ENCODE data around the gene C3orf18. TPM values are rescaled to one million over a fixed set of nuclear protein-coding genes. Genes with fewer than 3 reads are reported as not detected.

Gene C3orf18
- total and polyA plus RNA-seq, 2 experiments from 2014 or later, result 2.4 to 7.7 TPM

GRCh38 chr3:50577348-50577747 lies 9.8 kb upstream of the C3orf18 start:
- H3K27ac Mint-ChIP-seq, result no peak overlapping the region
- no peak for DNase-seq (ENCODE audit: low spot score)
- no peaks in the 10 kb centered on the region for H3K27me3 ChIP-seq (ENCODE audit: insufficient read depth)
- no peak overlapping the region for H3K27ac ChIP-seq (ENCODE audit: low read depth)
- H3F3A ChIP-seq (replicated peaks; ENCODE audit: low read depth), result no peaks in the 10 kb centered on the region
- H3K4me3 Mint-ChIP-seq, result no peak overlapping the region
- H3K9me2 ChIP-seq (ENCODE audit: insufficient read depth), result no peaks in the 10 kb centered on the region
- ATAC-seq, result no peak
- no peak overlapping the region for H3K4me3 ChIP-seq
- H3K4me1 Mint-ChIP-seq, result no peaks in the 10 kb centered on the region
- H3K27me3 Mint-ChIP-seq (ENCODE audit: insufficient read depth, low read depth, poor library complexity), result no peaks in the 10 kb centered on the region
- no peaks in the 10 kb centered on the region for H4K20me1 ChIP-seq (replicated peaks; ENCODE audit: insufficient read depth)
- TF ChIP-seq NANOG (IDR thresholded peaks at IDR 0.05; ENCODE audit: borderline replicate concordance) (no peak), JUNB (IDR thresholded peaks at IDR 0.05; ENCODE audit: unreplicated experiment) (no peak), EZH2 (IDR thresholded peaks at IDR 0.05; ENCODE audit: low read depth, unreplicated experiment) (no peak), EZH2phosphoT487 (IDR thresholded peaks at IDR 0.05; ENCODE audit: unreplicated experiment) (no peak), CREB1 (CRISPR knock-in tag; IDR thresholded peaks at IDR 0.05; ENCODE audit: low read depth) (no peak), ZNF331 (CRISPR knock-in tag; IDR thresholded peaks at IDR 0.05; ENCODE audit: low read depth) (no peak), STAT1 (IDR thresholded peaks at IDR 0.05; ENCODE audit: unreplicated experiment) (no peak), ZNF462 (CRISPR knock-in tag; IDR thresholded peaks at IDR 0.05) (no peak), ZNF114 (CRISPR knock-in tag; IDR thresholded peaks at IDR 0.05) (no peak), POLR2AphosphoS5 (IDR thresholded peaks at IDR 0.05; ENCODE audit: low read depth) (no peak), CTCF (conservative IDR thresholded peaks at IDR 0.05; ENCODE audit: low read depth in 2 of 2) (no peak)
- TF ChIP-seq, protein P1, sequence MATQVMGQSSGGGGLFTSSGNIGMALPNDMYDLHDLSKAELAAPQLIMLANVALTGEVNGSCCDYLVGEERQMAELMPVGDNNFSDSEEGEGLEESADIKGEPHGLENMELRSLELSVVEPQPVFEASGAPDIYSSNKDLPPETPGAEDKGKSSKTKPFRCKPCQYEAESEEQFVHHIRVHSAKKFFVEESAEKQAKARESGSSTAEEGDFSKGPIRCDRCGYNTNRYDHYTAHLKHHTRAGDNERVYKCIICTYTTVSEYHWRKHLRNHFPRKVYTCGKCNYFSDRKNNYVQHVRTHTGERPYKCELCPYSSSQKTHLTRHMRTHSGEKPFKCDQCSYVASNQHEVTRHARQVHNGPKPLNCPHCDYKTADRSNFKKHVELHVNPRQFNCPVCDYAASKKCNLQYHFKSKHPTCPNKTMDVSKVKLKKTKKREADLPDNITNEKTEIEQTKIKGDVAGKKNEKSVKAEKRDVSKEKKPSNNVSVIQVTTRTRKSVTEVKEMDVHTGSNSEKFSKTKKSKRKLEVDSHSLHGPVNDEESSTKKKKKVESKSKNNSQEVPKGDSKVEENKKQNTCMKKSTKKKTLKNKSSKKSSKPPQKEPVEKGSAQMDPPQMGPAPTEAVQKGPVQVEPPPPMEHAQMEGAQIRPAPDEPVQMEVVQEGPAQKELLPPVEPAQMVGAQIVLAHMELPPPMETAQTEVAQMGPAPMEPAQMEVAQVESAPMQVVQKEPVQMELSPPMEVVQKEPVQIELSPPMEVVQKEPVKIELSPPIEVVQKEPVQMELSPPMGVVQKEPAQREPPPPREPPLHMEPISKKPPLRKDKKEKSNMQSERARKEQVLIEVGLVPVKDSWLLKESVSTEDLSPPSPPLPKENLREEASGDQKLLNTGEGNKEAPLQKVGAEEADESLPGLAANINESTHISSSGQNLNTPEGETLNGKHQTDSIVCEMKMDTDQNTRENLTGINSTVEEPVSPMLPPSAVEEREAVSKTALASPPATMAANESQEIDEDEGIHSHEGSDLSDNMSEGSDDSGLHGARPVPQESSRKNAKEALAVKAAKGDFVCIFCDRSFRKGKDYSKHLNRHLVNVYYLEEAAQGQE (IDR thresholded peaks at IDR 0.05; ENCODE audit: unreplicated experiment), result no peak
- TF ChIP-seq, protein P2, sequence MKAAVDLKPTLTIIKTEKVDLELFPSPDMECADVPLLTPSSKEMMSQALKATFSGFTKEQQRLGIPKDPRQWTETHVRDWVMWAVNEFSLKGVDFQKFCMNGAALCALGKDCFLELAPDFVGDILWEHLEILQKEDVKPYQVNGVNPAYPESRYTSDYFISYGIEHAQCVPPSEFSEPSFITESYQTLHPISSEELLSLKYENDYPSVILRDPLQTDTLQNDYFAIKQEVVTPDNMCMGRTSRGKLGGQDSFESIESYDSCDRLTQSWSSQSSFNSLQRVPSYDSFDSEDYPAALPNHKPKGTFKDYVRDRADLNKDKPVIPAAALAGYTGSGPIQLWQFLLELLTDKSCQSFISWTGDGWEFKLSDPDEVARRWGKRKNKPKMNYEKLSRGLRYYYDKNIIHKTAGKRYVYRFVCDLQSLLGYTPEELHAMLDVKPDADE (IDR thresholded peaks at IDR 0.05), result no peak
- no peak overlapping the region for H2AFZ ChIP-seq
- H3K4me2 ChIP-seq, result no peak overlapping the region
- H3K36me3 Mint-ChIP-seq (ENCODE audit: low read depth), result no peaks in the 10 kb centered on the region
- no peaks in the 10 kb centered on the region for H3K79me2 ChIP-seq (replicated peaks; ENCODE audit: insufficient read depth)
- H3K9me3 Mint-ChIP-seq, result no peaks in the 10 kb centered on the region
- no peaks in the 10 kb centered on the region for H3K36me3 ChIP-seq (ENCODE audit: insufficient read depth)
- no peaks in the 10 kb centered on the region for H3K4me1 ChIP-seq (ENCODE audit: insufficient read depth)

Data from GM23338 (cell line).